Smooth muscle cell (in vitro differentiated cells): ENCODE measurements around the gene USP28. TPM values are rescaled to one million over a fixed set of nuclear protein-coding genes. Genes with fewer than 3 reads are reported as not detected.

Experiments
- DNase-seq: peaks from one replicate; lab custom pipeline; 2025; ENCODE audit not compliant: unreplicated experiment; lab: John Stamatoyannopoulos, UW
- H2AFZ ChIP-seq: fragments of 200-600 bp; sonication (generic); 2 replicates; pipeline ENCODE4 v1.6.0; 2016; ENCODE audit warnings: antibody characterized with exemption, low read depth, mild to moderate bottlenecking
- H3F3A ChIP-seq: fragments of 200-600 bp; sonication (generic); 2 replicates; pipeline ENCODE4 v1.6.0; 2017; ENCODE audit warnings: antibody characterized with exemption, low read depth
- H3K27ac ChIP-seq: fragments of 200-600 bp; sonication (generic); 2 replicates; pipeline ENCODE4 v1.5.1; 2016; ENCODE audit warnings: low read depth, mild to moderate bottlenecking
- H3K27me3 ChIP-seq: fragments of 200-600 bp; sonication (generic); 2 replicates; pipeline ENCODE4 v1.6.1; 2016; ENCODE audit warnings: low read depth, mild to moderate bottlenecking
- H3K36me3 ChIP-seq: fragments of 200-600 bp; sonication (generic); 2 replicates; pipeline ENCODE4 v1.5.1; 2016; ENCODE audit warnings: low read depth
- H3K4me1 ChIP-seq: fragments of 200-600 bp; sonication (generic); 2 replicates; pipeline ENCODE4 v1.5.1; 2016; ENCODE audit warnings: low read depth
- H3K4me2 ChIP-seq: fragments of 200-600 bp; sonication (generic); 2 replicates; pipeline ENCODE4 v1.6.0; 2016; ENCODE audit warnings: mild to moderate bottlenecking
- H3K4me3 ChIP-seq: fragments of 200-600 bp; sonication (generic); 2 replicates; pipeline ENCODE4 v1.5.1; 2016; ENCODE audit warnings: mild to moderate bottlenecking
- H3K79me2 ChIP-seq: fragments of 200-600 bp; sonication (generic); 2 replicates; pipeline ENCODE4 v1.6.0; 2016; ENCODE audit warnings: low read depth, mild to moderate bottlenecking
- H3K9ac ChIP-seq: fragments of 200-600 bp; sonication (generic); 2 replicates; pipeline ENCODE4 v1.6.0; 2016; ENCODE audit warnings: low read depth
- H3K9me3 ChIP-seq: fragments of 200-600 bp; sonication (generic); replicated peaks from 2 replicates; pipeline ENCODE4 v1.5.1; 2016; ENCODE audit warnings: low read depth
- H4K20me1 ChIP-seq: fragments of 200-600 bp; sonication (generic); 2 replicates; pipeline ENCODE4 v1.6.0; 2016; ENCODE audit warnings: low read depth
- WGBS: methylation state at CpG from one replicate; pipeline ENCODE4 v1.1.7; 2016; ENCODE audit warnings: low lambda C conversion rate; 5-methylcytosine and 5-hydroxymethylcytosine counted together
- polyA plus RNA-seq: library from polyadenylated mRNA; unstranded; fragments of >200 nt; fragmentation: Nextera tagmentation; extraction: Ambion mirVana; gene quantifications from 2 replicates; pipeline ENCODE4 v1.2.1, GENCODE V29; 2016
- total RNA-seq: library from RNA; depleted of rRNA; stranded (reverse); fragments of >200 nt; gene quantifications from 2 replicates; pipeline ENCODE4 v1.2.3, GENCODE V29; 2014
- TF ChIP-seq, protein P1 (sequence below): fragments of 200-600 bp; sonication (generic); IDR thresholded peaks from 2 replicates; pipeline ENCODE4 v1.5.1; 2017; ENCODE audit warnings: borderline replicate concordance, mild to moderate bottlenecking, antibody characterized with exemption; ENCODE audit not compliant: insufficient read depth, poor library complexity, severe bottlenecking

The USP28 gene
- total and polyA plus RNA-seq, 2 experiments from 2014 or later = 18.6 to 50.5 TPM

DNA sequence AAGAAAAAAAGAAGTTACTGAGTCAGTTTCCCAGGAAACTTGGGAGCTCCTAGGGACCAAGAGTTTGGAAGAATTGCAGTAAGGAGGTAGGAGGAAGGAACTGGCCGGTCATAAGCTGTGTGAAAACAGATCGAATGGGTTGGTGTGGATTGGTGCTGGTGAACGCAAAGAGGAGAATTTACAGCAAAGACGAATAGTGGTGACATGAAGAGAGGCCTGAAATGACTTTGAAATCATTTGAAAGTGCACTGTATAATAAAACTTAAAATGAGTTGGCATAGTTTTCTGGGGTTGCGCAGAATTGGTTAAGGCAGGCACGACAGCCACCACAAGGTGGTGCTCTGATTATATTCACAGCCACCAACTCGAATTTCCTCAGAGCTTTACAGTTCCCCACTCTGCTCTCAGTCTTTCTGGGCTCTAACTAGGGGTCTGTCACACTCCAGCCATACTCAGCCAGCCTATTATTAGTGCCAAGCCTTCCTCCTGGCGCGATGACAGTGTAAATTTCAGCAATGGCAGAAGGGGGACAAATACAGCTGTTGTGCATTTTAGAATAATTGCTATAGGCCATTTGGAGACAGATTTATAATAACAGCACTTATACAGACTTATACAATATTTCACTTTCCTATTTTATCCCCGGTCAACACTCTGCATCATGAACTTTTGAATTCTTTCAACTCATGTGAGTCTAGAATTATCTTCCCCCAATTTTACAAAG is 20.9 kb upstream of the USP28 start:
- no peaks in the 10 kb centered on the region for H3K9me3 ChIP-seq
- DNase-seq = no peak
- H4K20me1 ChIP-seq = no peaks in the 10 kb centered on the region
- peaks cover 7% of the 10 kb centered on the region for H3K4me1 ChIP-seq
- no peaks in the 10 kb centered on the region for H3F3A ChIP-seq
- no peak overlapping the region for H3K4me2 ChIP-seq
- TF ChIP-seq, protein P1, sequence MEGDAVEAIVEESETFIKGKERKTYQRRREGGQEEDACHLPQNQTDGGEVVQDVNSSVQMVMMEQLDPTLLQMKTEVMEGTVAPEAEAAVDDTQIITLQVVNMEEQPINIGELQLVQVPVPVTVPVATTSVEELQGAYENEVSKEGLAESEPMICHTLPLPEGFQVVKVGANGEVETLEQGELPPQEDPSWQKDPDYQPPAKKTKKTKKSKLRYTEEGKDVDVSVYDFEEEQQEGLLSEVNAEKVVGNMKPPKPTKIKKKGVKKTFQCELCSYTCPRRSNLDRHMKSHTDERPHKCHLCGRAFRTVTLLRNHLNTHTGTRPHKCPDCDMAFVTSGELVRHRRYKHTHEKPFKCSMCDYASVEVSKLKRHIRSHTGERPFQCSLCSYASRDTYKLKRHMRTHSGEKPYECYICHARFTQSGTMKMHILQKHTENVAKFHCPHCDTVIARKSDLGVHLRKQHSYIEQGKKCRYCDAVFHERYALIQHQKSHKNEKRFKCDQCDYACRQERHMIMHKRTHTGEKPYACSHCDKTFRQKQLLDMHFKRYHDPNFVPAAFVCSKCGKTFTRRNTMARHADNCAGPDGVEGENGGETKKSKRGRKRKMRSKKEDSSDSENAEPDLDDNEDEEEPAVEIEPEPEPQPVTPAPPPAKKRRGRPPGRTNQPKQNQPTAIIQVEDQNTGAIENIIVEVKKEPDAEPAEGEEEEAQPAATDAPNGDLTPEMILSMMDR = peak; percentile 65
- H3K27me3 ChIP-seq = no peaks in the 10 kb centered on the region
- no peak overlapping the region for H3K9ac ChIP-seq
- no peak overlapping the region for H3K27ac ChIP-seq
- no peaks in the 10 kb centered on the region for H3K36me3 ChIP-seq
- 27% methylated on average over 10 of the region's 10 CpGs for WGBS
- H3K4me3 ChIP-seq = no peak overlapping the region
- H3K79me2 ChIP-seq = no peaks in the 10 kb centered on the region
- no peak overlapping the region for H2AFZ ChIP-seq

DNA sequence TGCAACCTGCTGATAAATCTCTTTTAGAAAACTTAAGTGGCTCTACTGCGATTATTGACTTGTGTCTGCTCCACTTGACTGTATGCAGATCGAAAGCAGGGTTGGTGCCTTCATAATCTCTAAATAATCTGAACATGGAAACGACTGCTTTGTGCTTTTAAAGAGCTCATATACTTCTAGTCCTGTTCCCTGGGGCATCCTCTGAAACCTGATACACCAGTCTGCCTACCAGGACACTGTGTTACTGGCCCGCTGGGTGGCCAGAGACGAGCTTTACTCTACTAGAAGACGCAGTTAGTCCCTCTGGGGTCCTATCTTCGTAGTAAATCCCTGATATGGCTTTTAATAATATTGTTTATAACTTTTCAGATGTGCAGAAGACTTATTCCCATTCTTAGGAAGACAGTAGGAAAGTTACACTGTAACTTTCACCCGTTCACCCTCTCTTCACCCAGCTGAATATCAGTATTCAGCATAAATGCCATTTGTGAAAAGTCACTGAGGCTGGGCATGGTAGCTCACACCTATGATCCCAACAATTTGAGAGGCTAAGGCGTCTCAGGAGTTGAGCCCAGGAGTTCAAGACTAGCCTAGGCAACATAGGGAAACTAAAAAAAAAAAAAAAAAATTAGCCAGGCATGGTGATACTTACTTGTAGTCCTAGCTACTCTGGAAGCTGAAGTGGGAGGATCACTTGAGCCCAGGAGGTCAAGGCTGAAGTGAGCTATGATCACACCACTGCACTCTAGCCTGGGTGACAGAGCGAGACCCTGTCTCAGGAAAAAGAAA is 20.2 kb upstream of the USP28 start:
- Histone ChIP-seq H4K20me1 (no peaks in the 10 kb centered on the region), H3K79me2 (no peaks in the 10 kb centered on the region), H2AFZ (no peak overlapping the region), H3K4me2 (no peak overlapping the region), H3K36me3 (no peaks in the 10 kb centered on the region), H3K27ac (no peak overlapping the region), H3F3A (no peaks in the 10 kb centered on the region), H3K27me3 (no peaks in the 10 kb centered on the region), H3K4me1 (peaks cover 7% of the 10 kb centered on the region), H3K4me3 (no peak overlapping the region), H3K9ac (no peak overlapping the region), H3K9me3 (no peaks in the 10 kb centered on the region)
- TF ChIP-seq, protein P1 = no peak
- DNase-seq = no peak
- 34% methylated on average over 10 of the region's 10 CpGs for WGBS

DNA sequence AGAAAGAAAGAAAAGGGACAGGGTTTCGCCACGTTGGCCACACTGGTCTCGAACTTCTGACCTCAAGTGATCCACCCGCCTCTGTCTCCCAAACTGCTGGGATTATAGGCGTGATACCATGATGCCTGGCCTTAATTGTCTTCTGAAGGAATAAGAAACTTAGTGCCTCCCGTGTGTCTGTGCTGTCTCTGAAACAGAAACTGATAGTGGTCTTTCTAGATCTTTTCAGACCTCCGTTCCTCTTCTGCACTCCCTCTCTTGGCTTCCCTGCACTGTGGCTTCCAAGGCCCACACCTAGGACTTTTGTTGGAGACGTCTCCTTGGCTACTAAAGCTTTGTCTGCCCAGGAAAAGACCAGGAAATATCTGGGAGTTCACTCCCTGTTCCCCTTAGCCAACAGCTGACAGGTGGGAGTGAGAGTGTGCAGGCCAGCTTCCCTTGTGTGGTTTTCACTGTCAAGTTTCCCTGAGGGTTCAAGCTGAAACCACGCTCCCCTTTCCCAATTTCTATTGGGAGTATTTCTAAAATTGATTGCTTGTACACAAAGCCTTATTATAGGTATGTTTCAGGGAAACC is 19.1 kb upstream of the USP28 start:
- 74% methylated on average over 9 of the region's 9 CpGs for WGBS
- H3K4me3 ChIP-seq = no peak overlapping the region
- no peaks in the 10 kb centered on the region for H3F3A ChIP-seq
- peaks cover 7% of the 10 kb centered on the region for H3K4me1 ChIP-seq
- H3K27ac ChIP-seq = no peak overlapping the region
- no peak overlapping the region for H3K4me2 ChIP-seq
- DNase-seq = no peak
- no peaks in the 10 kb centered on the region for H3K36me3 ChIP-seq
- no peaks in the 10 kb centered on the region for H4K20me1 ChIP-seq
- TF ChIP-seq, protein P1 = no peak
- H3K79me2 ChIP-seq = no peaks in the 10 kb centered on the region
- no peak overlapping the region for H2AFZ ChIP-seq
- no peaks in the 10 kb centered on the region for H3K27me3 ChIP-seq
- no peak overlapping the region for H3K9ac ChIP-seq
- no peaks in the 10 kb centered on the region for H3K9me3 ChIP-seq
